Activated T-cell treated with anti-CD3 and anti-CD28 coated beads, Interleukin-2, amount 50 U/mL, for 48 hours (primary cell): ENCODE data around the gene LRRC32.

ENCODE experiments used
- DNase-seq, 2 experiments: peaks; one replicate each; pipeline ENCODE4 v3.0.0-alpha.2; 2020

LRRC32 gene

DNA sequence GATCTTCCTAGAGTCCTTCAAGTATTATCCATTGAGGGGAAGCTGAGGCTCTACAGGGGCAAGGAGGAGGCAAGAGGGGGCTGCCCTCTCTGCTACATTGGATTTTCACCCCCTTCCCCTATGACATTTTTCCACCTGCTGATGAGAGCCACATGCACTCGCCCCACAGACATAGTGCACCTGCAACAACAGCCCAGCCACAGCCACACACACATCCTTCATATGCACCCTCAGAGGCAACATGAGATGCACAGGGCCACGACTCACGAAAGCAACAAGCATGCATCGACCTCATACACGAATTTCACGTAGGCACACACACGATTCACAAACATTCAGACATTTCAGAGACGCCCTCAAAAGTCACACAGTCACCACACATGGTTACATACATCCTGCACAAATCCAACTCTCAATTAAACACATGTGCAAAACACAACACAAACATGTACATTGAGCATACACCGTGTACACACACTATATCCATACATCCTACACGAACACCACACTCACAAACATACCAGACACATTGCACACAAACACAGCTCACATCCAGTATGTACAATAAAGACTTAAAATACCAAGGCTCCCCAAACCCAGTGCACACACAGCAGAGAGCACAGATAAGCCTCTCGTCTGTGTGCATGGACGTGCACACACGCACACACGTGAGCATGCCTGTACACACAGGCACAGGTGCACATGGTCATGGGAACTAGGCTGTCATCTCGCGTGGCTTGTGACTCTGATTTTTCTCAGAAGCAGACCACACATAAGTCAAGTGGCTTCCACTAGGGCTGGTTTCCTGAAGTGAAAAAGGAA, 6.3 kb upstream of the LRRC32 start:
- no peak for DNase-seq

DNA sequence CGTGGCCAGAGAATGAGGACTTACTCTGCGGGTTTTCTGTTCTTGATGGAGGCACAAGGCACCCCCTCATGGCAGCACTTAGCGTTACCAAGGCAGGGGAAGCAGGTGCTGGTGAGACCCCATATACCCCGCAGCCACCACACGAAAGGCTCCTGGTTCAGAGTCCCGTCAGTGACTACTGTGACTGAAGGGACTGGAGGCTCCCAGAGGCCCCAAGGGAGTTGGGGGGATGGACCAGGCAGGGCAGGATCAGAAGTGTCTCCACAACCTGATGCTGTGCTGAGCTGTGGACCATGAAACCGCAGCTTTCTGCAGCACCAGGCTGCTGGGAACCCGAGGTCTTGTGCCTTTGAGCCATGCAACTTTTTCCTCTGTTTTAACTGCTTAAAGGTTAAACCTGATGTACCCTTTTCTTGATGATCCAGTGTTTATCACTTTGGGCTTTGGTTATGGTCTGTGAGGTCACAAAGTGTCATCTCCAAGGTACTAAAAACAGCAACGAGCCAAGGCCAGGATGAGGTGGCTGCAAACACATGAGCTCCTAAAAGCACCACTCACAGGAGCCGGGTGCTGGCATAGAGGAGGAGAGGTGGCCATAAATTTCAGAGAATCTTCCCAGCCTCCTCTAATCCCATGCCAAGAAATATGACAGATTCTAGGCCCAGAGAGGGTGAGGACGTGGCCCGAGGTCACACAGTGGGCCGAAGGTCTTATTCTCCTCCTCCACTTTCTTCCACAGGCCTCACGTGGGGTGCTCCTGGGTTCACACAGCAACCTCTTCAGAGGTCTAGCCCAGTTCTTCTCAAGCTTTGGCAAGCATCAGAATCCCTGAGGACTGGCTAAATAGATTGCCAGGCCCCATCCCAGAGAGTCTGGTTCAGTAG, 4.2 kb upstream of the LRRC32 start:
- DNase-seq = no peak

DNA sequence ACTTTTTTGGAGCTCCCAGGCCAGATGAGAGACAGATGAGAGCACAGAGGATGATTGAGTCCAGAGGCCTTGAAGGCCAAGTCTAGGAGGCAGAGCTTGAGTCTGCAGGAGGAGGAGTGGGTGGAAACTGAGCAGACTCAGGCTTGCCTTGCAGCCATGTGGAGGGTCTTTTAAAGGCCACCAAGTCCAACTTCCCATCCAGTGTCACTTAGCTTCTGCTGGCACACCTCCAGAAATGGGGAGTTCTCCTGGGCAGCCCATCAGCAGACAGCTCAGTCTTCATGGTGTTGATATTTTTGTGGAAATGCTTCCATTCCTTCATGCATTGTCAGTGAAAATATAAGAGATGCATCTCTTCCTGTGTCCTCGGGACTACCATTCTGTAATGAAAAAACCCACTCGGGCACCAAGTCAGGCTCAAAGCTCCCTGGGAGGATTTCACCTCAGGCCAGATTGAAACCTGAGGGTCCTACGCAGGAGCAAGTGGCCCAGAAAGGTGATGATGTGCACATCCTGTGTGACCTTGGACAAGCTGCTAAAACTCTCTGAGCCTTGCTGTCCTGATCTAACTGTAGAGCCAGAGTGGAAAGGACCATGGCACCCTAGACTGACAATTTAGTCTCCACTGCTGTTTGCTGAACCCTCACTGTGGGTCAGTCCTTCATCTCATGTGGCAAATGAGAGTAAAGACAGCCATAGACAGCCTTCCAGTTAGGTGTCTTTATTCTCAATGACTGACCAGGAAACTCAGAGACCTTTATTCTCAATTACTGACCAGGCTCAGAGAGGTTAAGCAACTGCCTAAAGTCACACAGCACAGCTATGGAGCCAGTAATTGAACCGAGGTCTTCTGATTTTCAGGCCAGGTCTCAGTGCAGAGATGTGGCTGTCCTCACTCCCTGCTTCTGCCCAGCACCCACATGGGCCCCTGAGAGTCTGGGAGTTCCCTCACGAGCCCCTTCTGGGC, 2.9 kb upstream of the LRRC32 start:
- no peak for DNase-seq

DNA sequence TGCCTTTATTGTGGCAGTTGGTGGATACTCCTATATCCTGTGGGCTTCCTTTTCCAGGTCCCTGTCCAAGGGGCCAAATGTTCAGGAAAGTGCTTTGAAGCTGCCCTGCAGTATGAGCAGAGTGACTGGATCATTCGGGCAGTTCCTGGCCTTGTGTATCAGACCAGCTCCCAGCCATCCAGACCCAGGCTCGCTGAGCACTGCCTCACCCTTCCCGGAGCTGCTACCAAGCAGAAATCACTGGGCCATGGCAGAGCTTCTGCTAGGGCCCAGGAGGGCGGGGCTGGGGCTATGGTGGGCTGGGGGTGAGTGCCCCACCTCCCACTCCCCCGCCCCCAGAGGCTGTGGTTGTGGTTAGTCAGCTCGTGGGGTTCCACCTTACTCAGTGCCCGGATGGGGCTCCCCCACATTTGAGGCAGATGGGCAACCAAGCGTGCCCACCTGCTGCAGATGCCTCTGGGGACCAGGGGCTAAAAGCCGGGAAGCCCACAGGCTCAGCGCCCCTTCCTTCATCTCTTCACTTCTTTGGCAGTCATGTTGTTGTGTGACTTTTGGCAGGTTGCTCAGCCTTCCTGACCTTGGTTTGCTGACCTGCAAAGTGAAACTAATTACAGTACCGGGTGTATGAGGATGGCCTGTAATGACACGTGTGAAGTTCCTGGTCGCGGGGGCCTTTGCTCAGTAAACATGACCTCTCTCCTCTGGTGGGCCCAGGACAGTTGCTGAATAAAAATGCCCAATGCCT, 2.1 kb upstream of the LRRC32 start:
- peak; percentile 48 to 58 for DNase-seq

DNA sequence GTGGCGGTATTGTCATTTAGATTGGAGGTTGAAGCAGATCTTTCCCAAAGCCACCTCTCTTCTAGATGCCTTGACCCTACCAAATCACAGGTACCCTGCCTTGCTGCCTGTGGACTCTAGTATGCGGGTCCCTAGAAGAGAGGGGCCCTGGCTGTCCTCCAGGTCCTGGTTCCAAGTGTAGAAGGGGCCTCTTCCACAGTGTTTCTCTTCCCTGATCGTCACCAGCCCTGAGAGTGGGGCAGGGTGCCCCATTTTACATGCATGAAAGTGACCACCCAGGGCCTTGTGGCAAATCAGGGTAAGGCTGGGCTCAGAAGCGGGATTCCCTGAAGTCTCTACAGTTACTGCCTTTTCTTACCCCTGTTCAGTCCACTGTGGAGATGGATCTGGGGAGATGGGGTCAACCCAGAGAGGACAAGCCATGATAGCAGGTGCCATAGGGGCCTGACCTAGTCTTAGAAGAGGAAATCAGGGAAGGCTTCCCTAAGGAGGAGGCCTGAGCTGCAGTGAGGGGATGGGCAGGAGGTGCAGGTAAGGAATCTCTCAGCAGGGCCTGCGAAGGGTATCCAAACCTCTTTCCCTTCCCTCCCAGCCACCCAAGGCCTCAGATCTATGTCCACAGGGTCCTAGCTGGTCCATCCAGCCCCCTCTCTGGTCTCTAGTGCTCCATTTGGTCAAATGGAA, 1.2 kb upstream of the LRRC32 start:
- DNase-seq = no peak

DNA sequence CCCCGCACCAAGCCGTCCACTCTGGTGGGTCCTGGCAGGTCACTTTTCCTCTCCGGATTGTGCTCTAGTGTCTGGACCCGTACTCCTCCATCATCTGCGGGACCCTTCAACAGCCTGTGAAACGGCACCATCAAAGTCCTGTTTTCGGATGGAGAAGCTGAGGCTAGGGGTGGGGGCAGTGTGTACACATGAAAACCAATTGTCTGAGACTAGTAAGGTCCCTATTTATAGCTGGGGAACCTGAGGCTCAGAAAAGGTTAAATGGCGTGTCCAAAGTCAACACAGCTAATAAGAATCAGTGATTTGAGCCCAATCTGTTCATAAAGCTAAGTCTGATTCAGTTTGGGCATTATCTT, 668 bp upstream of the LRRC32 start:
- DNase-seq = no peak

DNA sequence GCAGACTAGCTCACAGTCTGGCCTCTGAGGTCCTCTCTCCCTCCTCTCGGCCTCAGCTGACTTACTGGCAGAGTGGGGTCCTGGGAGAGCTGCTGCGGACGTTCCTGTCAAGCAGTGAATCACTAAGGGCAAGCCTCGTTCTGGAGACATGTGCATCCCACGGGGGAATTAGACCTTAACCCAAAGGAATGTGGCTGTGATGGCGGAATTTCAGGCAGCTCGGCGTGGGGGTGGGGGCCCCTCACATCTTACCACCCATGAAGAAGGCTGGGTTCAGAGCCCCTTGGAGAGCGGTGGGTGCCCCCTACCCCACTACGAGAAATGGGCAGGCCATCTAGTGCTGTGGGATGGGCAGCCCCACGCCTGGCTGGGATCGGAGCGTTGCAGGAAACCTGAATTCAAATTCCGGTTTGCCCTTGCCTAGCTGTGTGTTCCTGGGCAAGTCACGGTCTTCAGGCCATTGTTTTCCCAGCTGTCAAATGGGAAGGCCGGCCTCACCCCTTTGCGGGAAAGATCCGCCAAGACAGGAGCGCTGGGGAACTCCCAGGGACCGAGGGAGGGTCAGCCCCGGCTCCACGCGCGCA, 554 bp downstream of the LRRC32 start:
- no peak for DNase-seq

DNA sequence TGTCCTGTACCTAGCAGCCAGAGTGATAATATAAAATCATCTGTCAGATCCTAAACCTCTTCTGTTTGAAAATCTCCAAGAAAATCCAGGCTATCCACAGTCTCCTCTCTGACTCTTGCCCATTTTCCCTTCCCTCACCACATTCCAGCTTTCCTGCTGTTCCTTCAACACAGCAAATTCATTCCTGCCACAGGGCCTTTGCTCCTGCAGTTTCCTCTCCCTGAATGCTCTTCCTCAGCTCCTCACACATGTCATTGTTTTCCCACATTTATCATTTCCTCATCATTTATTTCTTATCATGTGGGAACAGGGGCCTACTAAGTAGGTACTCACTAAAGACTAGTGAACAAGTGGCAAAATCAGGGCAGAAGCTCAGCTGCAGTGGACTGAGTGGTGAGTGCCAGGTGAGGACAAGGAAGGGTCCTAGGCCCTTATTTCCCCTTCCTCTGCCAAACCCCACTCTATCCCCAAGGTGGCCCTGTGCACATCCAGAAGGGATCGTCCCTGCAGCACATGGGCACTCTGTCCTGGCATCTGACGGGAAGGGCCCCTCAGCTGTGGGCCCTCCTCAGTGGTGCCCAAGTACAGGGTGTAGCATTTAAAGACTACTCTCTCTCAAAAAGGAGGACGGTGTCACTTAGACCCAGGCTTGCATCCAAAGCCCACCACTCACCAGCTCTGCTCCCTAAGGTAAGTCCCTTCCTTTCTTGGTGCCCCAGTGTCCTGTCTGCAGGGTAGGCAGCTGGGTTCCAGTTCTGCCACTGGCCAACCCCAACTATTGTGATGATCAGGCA, 2.0 kb downstream of the LRRC32 start:
- no peak for DNase-seq

DNA sequence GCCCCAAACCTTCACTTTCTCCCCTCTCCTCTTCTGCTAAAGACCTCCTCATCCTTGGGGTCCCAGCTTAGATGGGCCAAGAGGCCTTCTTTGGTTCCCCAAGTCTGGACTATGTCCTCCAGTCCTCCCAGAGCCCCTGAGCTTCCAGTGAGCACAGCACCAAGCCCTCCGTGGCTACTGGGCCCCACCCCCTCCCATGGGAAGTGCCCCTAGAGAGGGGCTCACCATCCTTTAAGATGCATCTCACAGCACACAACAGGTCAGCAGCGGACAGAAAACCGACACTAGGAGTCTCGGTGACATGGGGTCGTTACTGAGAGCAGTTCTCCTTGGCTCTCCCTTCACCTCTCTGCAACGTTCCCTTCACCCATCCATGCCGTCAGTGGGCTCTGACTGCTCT, 2.7 kb downstream of the LRRC32 start:
- no peak for DNase-seq

DNA sequence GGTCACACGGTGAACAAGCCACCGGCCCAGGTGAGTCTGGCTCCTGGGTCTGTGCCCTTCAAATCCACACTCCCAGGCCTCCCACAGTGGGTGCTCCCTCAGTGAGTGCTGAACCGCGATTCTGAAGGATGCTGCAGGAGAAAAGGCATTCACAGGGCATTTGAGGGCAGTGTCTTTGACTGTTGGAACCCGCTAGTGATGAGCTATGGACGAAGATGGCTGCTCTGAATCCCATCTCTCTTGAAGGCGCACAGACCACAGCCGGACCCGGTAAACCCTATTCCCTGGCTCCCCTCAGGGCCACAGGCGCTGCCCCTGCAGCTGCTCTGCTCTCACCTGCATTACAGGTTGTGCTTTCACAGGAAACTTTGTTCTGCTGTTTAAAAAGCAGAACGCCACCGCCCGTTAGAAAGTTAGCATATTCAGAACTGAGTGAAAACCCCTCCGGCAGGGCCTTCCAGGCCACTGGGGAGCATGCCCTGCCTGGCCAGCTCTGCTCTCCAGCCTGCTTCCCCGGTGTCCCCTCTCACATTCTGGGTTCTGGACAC, 3.2 kb downstream of the LRRC32 start:
- DNase-seq = no peak

DNA sequence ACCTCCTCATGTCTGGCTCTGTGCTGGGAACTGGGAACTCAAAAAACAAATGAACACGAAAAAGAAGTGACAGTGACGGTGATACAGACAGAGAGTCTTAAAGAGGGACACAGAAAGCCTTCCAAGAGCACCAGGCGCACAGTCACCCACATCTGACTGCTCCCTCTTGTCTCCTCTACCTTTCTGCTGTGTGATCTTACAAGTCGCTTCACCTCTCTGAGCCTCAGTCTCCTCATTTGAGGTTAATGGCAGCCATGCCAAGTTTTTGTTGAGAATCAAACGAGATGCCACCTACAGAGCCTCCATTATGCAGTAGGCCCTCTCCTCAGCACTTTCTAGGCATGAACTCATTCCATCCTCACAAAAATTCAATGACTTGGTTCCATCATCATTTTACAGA, 3.7 kb downstream of the LRRC32 start:
- no peak for DNase-seq

DNA sequence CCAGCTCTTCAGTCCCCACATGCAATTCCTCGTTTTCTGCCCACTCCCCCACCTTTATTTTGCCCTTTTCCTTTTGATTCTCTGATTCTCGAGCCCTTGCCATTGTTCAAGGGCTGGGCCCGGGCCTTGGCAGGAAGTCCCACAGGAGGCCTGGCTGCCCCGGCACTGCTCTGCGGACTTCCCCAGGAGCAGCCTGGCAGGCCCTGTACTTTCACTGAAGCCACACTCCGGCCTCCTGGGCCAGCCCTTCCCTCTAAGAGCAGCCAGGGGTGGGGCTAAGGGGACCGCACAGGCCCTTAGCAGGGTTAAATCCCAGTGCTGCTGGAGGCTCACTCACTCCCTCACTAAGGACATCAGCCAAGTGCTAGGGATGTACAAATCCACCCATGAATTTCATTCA, 4.1 kb downstream of the LRRC32 start:
- no peak for DNase-seq

DNA sequence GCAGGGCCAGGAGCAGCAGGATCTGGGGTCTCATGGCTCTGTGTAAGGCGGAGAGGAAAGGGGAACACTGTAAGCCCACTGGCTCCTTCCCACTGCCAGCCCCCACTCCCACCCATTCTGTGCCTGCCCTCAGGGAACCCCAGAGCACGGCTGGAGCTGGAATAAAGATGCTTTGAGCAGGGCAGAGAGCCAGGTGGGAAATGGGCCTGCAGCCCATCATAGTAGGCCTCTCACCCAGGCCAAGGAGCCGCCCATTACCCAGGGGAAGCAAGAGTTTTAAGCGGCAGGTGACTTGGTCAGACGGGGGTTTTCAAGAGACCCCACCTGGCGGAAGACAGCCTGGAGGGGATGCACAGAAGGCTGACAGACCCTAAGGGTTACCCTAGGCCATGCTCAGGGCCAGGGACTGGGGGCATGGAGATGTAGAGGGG, 4.6 kb downstream of the LRRC32 start:
- no peak for DNase-seq

DNA sequence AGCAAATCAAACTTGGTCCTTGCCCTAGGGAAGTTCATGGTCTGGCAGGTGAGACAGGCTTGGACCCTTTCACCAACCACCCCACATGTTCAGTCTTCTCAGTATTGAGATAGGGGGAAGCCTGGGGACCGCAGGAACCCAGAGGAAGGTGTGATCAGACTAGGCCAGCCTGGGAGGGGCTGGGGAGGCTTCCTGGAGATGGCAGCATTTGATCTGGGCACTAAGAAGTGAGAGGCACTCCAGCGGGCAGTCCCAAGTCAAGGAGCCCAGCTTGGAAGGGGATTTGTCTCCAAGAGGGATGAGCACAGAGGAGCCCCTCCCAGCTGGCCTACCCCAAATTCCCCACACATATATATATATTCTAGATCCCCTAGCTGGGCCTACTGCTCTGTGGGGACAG, 5.4 kb downstream of the LRRC32 start:
- DNase-seq = no peak

DNA sequence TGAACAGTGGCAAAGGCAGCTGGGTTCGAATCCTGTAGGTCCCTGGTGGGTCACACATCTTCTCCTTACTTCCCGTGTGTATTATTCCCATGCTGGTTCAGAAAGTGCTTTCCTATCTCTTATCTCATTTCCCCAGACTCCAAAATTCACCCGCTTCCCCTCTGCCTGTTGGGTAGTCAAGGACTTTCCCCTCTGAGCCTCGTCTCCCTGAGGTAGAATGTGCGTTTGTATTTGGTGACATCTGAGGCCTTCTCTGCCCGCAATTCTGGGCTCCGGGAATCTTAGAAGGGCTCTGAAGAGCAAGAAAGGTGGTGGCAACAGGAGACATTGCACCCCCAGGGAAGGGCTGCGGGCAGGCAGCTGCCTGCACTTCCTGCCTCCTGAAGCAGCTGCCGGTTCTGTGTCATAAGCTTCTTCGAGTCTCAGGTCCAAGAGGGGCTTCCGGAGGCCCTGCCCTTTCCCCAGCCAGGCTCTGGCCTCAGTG, 5.9 kb downstream of the LRRC32 start:
- peak in 1 of 2 experiments; percentile 51 for DNase-seq

DNA sequence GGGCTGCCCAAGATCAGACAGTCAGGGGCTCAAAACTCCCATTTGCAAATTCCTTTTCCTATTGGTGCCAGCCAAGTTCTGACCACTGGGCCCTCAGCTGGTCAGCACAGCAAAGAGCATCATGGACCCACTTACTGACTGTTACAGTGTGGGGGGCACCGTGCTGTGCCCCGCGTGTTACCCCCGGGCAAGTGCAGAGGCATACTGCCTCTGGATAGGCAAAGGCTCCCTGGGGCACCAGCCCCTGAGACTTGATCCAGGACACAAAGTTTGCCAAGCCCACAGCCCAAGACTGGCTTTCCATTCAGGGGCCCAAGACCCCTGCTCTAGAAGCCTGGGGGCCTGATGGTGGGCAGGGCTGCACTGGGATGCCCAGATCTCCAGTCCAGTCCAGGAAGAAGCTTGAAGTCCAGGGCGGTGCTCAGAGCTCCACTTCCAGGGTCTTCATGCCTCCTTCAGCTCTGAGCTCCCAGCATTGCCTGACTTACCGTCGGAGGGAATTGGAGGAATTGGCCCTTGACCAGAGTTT, 6.6 kb downstream of the LRRC32 start:
- no peak for DNase-seq

DNA sequence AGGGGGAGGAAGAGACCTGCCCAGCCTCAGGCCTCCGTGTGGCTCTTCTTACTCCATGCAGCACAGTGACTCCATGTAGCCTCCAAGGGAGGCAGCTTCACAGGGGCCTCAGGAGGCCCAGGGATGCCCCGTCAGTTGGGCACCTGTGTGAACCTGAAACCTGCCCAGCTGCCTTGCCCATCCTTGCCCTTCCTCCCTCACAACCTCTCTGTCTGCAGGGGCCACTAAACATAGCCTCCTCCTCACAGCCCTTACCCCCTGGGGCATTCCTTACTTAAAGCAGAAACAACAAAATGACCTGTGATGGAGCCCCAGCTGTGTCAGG, 7.1 kb downstream of the LRRC32 start:
- no peak for DNase-seq

DNA sequence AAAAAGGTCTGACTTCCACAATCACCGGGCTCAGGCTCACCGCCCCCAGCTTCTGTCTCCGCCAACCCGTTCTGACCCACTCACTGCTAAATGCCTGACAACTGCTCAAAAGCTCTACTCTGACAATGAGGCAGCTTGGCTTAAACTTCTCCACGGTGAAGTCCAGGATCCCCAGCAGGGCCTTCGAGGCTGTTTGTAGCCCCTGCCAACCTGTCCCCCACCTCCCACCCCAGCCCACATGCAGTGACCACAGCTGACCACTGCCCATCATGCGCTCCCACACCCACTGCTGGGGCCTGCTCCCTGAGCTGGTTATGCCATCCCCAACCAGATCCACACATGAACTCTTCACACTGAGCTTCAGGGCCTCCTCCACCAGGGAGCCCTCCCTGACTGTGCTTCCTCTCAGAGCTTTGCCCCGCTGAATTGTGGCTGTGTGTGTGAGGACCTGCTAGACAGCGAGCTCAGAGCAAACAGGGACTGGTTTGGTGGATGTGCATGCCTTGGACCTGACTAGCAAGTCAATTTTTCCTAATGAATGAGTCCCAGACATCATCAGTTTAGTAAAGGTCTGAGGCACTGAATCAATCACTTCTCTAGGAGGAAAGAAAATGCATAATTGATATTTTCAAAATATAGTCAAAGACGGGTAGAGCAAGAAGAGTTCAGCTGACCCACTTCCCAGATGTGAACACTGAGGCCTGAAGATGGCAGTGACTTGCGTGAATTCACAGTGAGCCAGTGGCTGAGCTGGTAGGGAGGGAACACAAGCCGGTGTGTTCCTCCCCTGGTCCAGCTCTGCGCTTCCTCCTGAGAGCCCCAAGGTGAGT, 7.7 kb downstream of the LRRC32 start:
- no peak for DNase-seq
